Type B pancreatic cell (in vitro differentiated cells): ENCODE results near the gene SCARB1. TPM values are rescaled to one million over a fixed set of nuclear protein-coding genes. Genes with fewer than 3 reads are reported as not detected.

Experiments used
- DNase-seq: peaks from one replicate; pipeline ENCODE4 v3.0.0; 2021; ENCODE audit warnings: mixed read lengths; ENCODE audit not compliant: unreplicated experiment; ENCODE audit errors: extremely low spot score
- H3K27ac Mint-ChIP-seq: 2 replicates; pipeline ENCODE4 v1.8.0; 2021; ENCODE audit warnings: mild to moderate bottlenecking, mixed read lengths
- H3K27me3 Mint-ChIP-seq: 2 replicates; pipeline ENCODE4 v1.8.0; 2021; ENCODE audit warnings: mixed read lengths
- H3K36me3 Mint-ChIP-seq: 2 replicates; pipeline ENCODE4 v1.8.0; 2021; ENCODE audit warnings: mixed read lengths
- H3K4me1 Mint-ChIP-seq: one replicate; pipeline ENCODE4 v1.8.0; 2021; ENCODE audit warnings: mixed read lengths; ENCODE audit not compliant: unreplicated experiment
- H3K4me3 Mint-ChIP-seq: 2 replicates; pipeline ENCODE4 v1.8.0; 2021; ENCODE audit warnings: mild to moderate bottlenecking, mixed read lengths
- H3K9me3 Mint-ChIP-seq: 2 replicates; pipeline ENCODE4 v1.8.0; 2021; ENCODE audit warnings: mixed read lengths
- CTCF ChIP-seq: fragments of 200-600 bp; sonication (generic); conservative IDR thresholded peaks from 2 replicates; pipeline ENCODE4 v1.5.0; 2021; ENCODE audit warnings: antibody characterized with exemption, mild to moderate bottlenecking
- total RNA-seq: library from RNA; stranded (reverse); gene quantifications from 2 replicates; pipeline ENCODE4 v1.2.1, GENCODE V29; 2021; ENCODE audit warnings: low replicate concordance

SCARB1 gene
- total RNA-seq, 1 donor from 2014 or later, result 23.4 TPM

GRCh38 chr12:124788936-124789555 is 74.6 kb downstream of the SCARB1 start:
- Mint-ChIP-seq H3K9me3 (no peaks in the 10 kb centered on the region), H3K36me3 (peaks cover 7% of the 10 kb centered on the region), H3K4me3 (no peak overlapping the region), H3K4me1 (peaks cover 17% of the 10 kb centered on the region), H3K27ac (no peak overlapping the region), H3K27me3 (no peaks in the 10 kb centered on the region)
- no peak for TF ChIP-seq CTCF
- no peak for DNase-seq

GRCh38 chr12:124786061-124786964 is 77.4 kb downstream of the SCARB1 start:
- peak; percentile 85 for DNase-seq
- no peaks in the 10 kb centered on the region for H3K27me3 Mint-ChIP-seq
- peaks cover 5% of the 10 kb centered on the region for H3K36me3 Mint-ChIP-seq
- peak overlapping the region; percentile 91 for H3K4me3 Mint-ChIP-seq
- peak overlapping the region; percentile 84 for H3K27ac Mint-ChIP-seq
- peaks cover 6% of the 10 kb centered on the region for H3K4me1 Mint-ChIP-seq
- no peaks in the 10 kb centered on the region for H3K9me3 Mint-ChIP-seq
- TF ChIP-seq CTCF, result no peak

GRCh38 chr12:124784871-124785572 is 78.6 kb downstream of the SCARB1 start:
- Mint-ChIP-seq H3K27me3 (no peaks in the 10 kb centered on the region), H3K4me1 (peaks cover 6% of the 10 kb centered on the region), H3K4me3 (no peak overlapping the region), H3K27ac (no peak overlapping the region), H3K9me3 (no peaks in the 10 kb centered on the region), H3K36me3 (peaks cover 3% of the 10 kb centered on the region)
- DNase-seq, result no peak
- TF ChIP-seq CTCF, result no peak

- H3K27ac Mint-ChIP-seq, result no peak overlapping the region
- H3K4me1 Mint-ChIP-seq, result peaks cover 6% of the 10 kb centered on the region
- no peak for DNase-seq
- H3K4me3 Mint-ChIP-seq, result no peak overlapping the region
- H3K9me3 Mint-ChIP-seq, result no peaks in the 10 kb centered on the region
- TF ChIP-seq CTCF, result no peak
- no peaks in the 10 kb centered on the region for H3K27me3 Mint-ChIP-seq
- peaks cover 3% of the 10 kb centered on the region for H3K36me3 Mint-ChIP-seq
Observed at GRCh38 chr12:124783087-124783486, 80.6 kb downstream of the SCARB1 start.

- H3K4me3 Mint-ChIP-seq, result no peak overlapping the region
- no peak overlapping the region for H3K27ac Mint-ChIP-seq
- H3K9me3 Mint-ChIP-seq, result no peaks in the 10 kb centered on the region
- H3K27me3 Mint-ChIP-seq, result no peaks in the 10 kb centered on the region
- H3K4me1 Mint-ChIP-seq, result peaks cover 7% of the 10 kb centered on the region
- TF ChIP-seq CTCF, result no peak
- DNase-seq, result no peak
- peaks cover 3% of the 10 kb centered on the region for H3K36me3 Mint-ChIP-seq
Observed at GRCh38 chr12:124782132-124782531, 81.5 kb downstream of the SCARB1 start.
